DND-41 (cell line): ENCODE data around the gene B4GALT1.

Experiments
- EZH2 ChIP-seq: IDR thresholded peaks from 3 replicates; pipeline ENCODE4 v1.6.1; 2012; ENCODE audit warnings: borderline replicate concordance, low read depth, mild to moderate bottlenecking, moderate library complexity, low read length, inconsistent platforms; ENCODE audit not compliant: severe bottlenecking
- TF ChIP-seq, protein P1 (sequence below): IDR thresholded peaks from 2 replicates; pipeline ENCODE4 v1.5.1; 2012; ENCODE audit warnings: borderline replicate concordance, low read length, moderate library complexity, mild to moderate bottlenecking; ENCODE audit not compliant: poor library complexity, severe bottlenecking; ENCODE audit errors: extremely low read depth

- TF ChIP-seq, protein P1, sequence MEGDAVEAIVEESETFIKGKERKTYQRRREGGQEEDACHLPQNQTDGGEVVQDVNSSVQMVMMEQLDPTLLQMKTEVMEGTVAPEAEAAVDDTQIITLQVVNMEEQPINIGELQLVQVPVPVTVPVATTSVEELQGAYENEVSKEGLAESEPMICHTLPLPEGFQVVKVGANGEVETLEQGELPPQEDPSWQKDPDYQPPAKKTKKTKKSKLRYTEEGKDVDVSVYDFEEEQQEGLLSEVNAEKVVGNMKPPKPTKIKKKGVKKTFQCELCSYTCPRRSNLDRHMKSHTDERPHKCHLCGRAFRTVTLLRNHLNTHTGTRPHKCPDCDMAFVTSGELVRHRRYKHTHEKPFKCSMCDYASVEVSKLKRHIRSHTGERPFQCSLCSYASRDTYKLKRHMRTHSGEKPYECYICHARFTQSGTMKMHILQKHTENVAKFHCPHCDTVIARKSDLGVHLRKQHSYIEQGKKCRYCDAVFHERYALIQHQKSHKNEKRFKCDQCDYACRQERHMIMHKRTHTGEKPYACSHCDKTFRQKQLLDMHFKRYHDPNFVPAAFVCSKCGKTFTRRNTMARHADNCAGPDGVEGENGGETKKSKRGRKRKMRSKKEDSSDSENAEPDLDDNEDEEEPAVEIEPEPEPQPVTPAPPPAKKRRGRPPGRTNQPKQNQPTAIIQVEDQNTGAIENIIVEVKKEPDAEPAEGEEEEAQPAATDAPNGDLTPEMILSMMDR = no peak
- TF ChIP-seq EZH2 = no peak
Measured at GRCh38 chr9:33109097-33109496, 58.0 kb downstream of the B4GALT1 start.
